BE2C (cell line): ENCODE measurements around the gene NID1.

Source experiments
- DNase-seq: peaks from one replicate; pipeline ENCODE4 v3.0.0-alpha.2; 2020
- H3K27me3 ChIP-seq: fragments of 250-450 bp; sonication (Bioruptor Pico); 2 replicates; pipeline ENCODE4 v1.5.1; 2020; ENCODE audit warnings: mild to moderate bottlenecking
- H3K36me3 ChIP-seq: fragments of 250-450 bp; sonication (Bioruptor Pico); 2 replicates; pipeline ENCODE4 v1.5.1; 2020; ENCODE audit warnings: mild to moderate bottlenecking
- H3K4me1 ChIP-seq: fragments of 250-450 bp; sonication (Bioruptor Pico); 2 replicates; pipeline ENCODE4 v1.5.1; 2020
- H3K4me3 ChIP-seq: 2 replicates; pipeline ENCODE4 v1.5.1; 2011; ENCODE audit warnings: low read depth, low read length
- H3K9me3 ChIP-seq: fragments of 250-450 bp; sonication (Bioruptor Pico); 2 replicates; pipeline ENCODE4 v1.5.1; 2020
- CTCF ChIP-seq: IDR thresholded peaks from 2 replicates; pipeline ENCODE4 v1.5.1; 2012; ENCODE audit warnings: mild to moderate bottlenecking, low read depth, low read length

NID1 gene

GRCh38 chr1:236110137-236110536 lies 45.2 kb upstream of the NID1 start:
- DNase-seq, result no peak
- no peaks in the 10 kb centered on the region for H3K36me3 ChIP-seq
- no peak for TF ChIP-seq CTCF
- no peaks in the 10 kb centered on the region for H3K27me3 ChIP-seq
- no peak overlapping the region for H3K4me3 ChIP-seq
- H3K4me1 ChIP-seq, result no peaks in the 10 kb centered on the region
- no peaks in the 10 kb centered on the region; the same call in 1 of the 2 replicates for H3K9me3 ChIP-seq

- Histone ChIP-seq H3K4me3 (no peak overlapping the region), H3K9me3 (no peaks in the 10 kb centered on the region; the same call in 1 of the 2 replicates), H3K36me3 (no peaks in the 10 kb centered on the region), H3K4me1 (no peaks in the 10 kb centered on the region), H3K27me3 (no peaks in the 10 kb centered on the region)
- DNase-seq, result no peak
- TF ChIP-seq CTCF, result no peak
These were observed 43.2 kb upstream of the NID1 start for GRCh38 chr1:236108027-236108648.

GRCh38 chr1:236107121-236107907 lies 42.4 kb upstream of the NID1 start:
- no peak overlapping the region for H3K4me3 ChIP-seq
- TF ChIP-seq CTCF, result no peak
- no peak for DNase-seq
- no peaks in the 10 kb centered on the region for H3K36me3 ChIP-seq
- H3K9me3 ChIP-seq, result no peaks in the 10 kb centered on the region; the same call in 1 of the 2 replicates
- no peaks in the 10 kb centered on the region for H3K27me3 ChIP-seq
- H3K4me1 ChIP-seq, result no peaks in the 10 kb centered on the region

- Histone ChIP-seq H3K27me3 (no peaks in the 10 kb centered on the region), H3K4me3 (no peak overlapping the region), H3K9me3 (no peaks in the 10 kb centered on the region), H3K4me1 (peaks cover 3% of the 10 kb centered on the region; the same call in 1 of the 2 replicates), H3K36me3 (no peaks in the 10 kb centered on the region)
- peak; percentile 49 for DNase-seq
- TF ChIP-seq CTCF, result peak; percentile 89
These were observed 38.8 kb upstream of the NID1 start for GRCh38 chr1:236103646-236104218.

GRCh38 chr1:236103059-236103458 lies 38.2 kb upstream of the NID1 start:
- Histone ChIP-seq H3K36me3 (no peaks in the 10 kb centered on the region), H3K4me1 (peaks cover 3% of the 10 kb centered on the region; the same call in 1 of the 2 replicates), H3K9me3 (no peaks in the 10 kb centered on the region; the same call in 1 of the 2 replicates), H3K27me3 (no peaks in the 10 kb centered on the region), H3K4me3 (no peak overlapping the region; the same call in 1 of the 2 replicates)
- no peak for DNase-seq
- no peak for TF ChIP-seq CTCF
